ENCODE results near the gene CRYBG2.

The CRYBG2 gene

DNA sequence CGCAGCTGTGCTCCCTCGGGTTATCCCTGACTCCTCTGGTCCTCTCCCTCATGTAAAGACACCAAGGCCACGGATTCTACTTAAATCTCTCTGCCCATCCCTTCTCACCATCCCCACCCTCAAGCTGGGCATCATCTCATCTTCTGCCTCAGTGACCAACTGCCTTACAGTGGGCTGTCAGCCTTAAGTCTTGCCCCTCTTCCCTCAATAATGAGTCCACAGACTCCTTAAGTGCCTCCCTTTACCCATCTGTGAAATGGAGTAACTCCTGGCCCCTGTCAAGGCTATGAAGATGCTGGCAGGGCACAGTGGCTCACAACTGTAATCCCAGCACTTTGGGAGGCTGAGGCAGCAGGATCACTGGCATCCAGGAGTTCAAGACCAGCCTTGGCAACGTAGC lies 62.0 kb downstream of the CRYBG2 start:
- no peak for DNase-seq (ENCODE audit: low read depth)

DNA sequence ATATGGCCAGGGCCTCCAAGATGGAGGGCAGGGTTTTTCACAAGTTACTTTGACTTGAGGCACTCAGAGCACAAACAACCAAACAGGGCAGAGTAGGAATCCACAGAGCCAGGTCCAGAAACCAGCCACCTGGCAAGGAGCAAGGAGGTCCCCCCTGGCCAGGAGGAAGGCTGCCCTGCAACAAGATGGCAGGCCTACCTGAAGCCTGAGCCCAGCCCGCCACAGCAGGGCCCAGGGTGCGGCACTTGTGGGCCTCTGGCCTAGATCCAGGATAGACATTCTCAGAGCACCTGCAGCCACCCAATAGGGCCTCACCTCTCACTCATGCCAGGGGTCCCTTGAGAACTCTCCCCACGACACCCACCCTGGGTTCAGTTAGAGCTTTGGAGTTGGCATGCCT lies 62.5 kb downstream of the CRYBG2 start:
- DNase-seq (ENCODE audit: low read depth): no peak

DNA sequence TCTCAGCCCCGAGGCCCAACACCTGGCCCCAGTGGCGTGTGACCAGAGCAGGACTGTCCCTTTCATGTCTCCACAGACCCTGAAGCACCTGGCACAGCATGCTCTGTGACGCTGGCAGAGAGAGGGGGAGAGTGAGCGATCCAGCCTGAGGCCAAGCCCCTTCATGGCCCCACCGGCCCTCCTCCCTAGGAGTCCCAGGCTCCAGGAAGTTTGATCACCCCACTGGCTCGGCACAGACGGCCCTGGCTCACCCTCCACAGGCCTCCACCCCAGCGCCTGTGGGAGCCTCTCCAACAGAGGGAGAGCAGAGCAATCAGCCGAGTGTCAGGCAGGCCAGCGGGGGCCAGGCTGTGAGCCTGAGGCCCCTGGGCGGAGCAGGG lies 63.1 kb downstream of the CRYBG2 start:
- no peak for DNase-seq (ENCODE audit: low read depth)

DNA sequence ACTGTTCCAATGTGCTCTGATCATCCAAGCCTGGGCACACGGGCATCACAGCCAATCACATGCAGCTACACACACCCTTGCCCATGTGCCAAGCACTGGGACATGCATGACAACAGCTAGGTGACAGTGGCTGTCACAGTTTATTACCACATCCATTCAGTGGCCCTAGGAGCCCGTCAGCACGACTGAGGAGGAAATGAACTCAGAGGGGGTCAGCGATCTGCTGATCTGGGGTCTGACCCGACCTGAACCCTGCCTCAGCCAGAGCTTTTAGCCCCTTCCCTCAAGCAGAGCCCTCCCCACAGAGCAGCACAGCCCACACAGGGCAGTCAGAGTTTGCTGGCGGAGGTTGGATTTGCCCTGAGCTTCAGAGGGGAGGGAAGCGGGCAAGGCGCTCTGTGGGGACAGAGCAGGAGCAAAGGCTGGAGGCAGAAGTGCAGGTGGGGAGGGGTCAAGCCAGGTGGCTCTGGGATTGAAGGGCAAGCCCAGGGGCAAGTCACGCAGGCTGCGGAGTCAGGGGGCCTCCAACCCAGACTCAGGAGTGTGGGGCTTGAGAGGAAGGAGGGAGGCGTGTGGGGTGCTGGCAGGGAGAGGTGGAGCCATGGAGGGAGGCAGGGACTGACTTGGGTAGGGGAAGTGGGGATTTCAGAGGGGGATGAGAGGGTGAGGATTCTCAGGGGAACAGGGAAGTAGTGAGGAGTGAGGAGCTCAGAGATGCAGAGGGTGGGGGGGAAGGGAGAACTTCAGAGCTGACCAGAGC lies 63.6 kb downstream of the CRYBG2 start:
- DNase-seq (ENCODE audit: low read depth): no peak

DNA sequence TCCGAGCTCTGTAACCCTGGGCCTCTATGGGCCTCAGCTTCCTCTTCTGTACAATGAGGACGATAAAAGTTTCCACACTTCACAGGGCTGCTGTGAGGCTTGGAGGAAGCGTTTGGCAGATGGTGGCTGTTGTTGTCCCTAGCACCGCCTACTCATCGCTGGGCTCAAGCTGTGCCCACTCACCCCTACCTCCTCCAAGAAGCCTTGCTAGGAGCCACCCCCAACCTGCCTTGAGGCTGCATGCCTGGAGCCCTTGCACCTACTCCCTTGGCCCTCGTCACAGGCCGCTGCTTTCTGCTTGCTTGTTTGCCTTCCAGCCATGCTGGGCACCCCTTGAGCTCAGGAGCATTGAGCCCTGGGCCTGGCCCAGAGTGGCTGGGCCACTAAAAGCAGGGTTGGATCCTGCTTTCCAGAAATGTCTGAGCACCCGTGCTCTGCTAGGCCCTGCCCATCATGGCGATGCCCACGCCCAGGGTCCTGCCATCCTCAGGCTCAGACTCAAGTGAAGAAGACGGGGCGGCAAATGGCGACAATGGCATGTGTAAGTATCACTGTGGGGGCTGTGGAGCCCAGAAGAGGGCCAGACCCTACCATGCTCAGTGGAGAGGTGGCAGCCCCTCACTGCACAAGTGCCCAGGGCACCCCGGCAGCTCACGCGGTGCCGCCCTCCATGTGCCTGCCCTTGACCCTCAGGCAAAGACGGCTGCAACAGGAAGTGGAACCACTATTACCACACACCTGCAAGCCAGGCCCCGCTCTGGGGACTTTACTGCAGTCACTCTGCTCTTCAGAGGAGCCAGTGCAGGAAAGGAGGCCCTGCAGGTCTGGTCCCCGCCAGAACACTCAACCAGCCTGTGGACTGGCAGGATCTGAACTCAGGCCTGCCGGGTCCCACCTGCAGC lies 64.5 kb downstream of the CRYBG2 start:
- DNase-seq (ENCODE audit: low read depth): no peak

DNA sequence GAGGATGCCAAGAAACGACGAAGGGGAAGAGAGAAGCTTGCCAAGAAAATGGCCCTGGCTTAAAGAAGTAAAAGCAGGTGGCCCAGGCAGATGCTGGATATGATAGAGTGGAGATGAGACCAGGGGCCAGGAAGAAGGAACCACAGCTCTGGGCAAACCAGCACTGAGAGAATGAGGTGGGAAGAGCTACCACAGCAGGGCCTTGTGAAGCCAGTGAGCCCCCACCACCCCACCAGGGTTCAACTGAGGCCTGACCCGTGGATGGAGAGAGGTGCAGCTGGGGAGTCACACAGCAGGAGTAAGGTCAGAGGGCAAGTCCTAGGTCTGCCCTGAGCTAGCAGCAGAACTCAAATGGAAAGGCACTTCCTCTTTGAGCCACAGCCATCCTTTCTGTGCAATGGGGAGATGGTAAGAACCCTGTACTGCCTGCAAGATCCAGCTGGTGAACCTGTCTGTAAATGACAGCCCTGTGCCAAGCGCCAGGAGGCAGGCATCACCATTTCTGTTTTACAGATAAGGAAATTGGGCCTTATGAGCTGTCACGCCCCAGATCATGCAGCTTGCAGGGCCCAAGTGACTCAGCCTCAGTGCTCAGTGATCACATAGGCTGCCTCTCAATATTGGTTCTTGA lies 65.5 kb downstream of the CRYBG2 start:
- DNase-seq (ENCODE audit: low read depth): no peak

DNA sequence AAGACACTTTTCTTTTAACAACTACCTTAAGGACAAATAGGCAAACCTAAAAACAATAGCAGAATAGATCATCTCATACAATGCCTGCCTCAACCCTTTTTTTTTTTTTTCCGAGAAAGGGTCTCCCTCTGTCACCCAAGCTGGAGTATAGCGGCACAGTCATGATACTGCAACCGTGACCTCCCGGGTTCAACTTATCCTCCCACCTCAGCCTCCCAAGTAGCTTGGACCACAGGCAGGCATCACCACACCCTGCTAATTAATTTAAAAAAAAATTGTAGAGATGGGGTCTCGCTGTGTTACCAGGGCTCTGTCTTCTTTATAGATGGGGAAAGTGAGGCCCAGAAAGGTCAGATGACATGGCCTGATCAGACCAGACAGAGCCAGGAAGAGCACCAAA lies 66.1 kb downstream of the CRYBG2 start:
- no peak for DNase-seq (ENCODE audit: low read depth)

DNA sequence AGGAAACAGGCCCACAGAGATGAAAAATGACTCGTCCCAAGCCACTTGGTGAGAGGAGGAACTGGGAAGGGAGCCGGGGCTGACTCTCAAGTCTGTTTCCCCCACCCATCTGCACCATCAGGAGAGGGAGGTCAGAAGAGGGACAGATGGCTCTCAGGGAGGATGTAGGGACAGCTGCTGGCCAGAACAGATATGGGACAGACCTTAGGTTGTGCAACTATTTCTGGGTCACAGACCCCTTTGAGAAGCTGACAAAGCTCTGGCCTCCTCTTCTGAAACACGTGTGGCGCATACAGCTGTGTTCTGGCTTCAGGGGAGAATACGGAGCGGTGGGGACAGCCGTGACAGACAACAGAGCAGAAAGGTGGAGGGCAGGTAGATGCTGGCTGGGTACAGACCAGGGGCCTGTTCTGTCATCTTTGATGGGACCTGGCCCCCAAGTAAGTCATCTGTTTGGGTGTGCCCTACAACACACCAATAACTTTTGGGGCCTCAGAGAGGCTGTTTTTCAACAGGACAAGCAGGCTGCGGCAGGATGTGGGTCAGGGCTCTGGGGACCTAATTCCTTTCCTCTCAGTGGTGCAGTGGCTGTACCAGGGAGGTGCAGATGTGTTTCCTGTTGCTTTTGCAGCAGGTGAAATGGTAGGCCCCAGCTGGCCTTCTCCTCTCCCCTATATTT lies 66.8 kb downstream of the CRYBG2 start:
- DNase-seq (ENCODE audit: low read depth): no peak

DNA sequence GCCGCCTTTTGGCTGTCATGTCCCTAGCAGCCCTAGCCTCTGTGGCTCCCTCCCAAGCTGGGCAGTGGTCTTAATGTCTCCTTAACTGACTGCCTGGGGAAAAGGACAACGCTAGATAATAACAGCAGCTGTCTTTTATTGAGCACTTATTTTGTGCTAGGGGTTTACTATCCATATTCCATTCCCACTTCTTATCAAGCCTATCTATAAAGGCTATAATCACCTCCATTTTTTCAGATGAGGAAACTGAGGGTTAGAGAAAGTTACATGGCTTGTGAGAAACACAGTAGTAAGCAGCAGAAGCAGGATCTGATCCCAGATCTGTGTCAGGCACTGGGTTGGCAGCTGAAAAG lies 67.9 kb downstream of the CRYBG2 start:
- DNase-seq (ENCODE audit: low read depth): no peak

DNA sequence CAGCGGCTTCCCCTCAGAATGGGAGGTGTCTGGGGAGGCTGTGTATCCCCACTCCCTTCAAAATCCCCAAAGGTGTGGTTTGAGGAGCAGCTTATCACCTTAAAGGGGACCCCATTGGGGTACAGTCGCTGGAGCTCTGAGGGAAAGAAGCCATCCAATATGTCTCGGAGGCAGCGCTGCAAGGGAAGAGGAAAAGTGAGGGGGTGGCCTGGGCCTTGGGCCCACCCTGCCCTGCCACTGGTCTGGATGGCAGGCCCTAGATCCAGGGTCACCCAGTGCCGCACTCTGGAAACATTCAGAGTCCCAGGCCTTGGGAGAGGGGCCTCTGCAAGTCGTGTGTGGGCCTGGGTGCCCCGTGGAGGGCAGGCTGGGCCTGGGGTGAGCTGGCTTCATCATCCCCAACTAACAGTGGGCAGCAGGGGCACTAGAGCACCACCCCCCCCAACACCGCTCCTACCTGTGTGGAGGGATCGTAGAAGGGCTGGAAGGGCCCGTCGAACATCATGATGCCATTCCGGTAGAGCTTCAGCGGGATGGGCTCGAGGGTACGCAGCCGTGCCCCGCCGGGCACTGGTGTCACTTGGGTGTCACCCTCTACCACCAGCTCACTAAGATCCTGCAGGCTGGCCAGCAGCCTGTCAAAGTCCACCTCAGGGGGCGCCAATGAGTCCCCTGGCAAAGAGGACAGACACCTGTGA lies 68.4 kb downstream of the CRYBG2 start:
- DNase-seq (ENCODE audit: low read depth): no peak

DNA sequence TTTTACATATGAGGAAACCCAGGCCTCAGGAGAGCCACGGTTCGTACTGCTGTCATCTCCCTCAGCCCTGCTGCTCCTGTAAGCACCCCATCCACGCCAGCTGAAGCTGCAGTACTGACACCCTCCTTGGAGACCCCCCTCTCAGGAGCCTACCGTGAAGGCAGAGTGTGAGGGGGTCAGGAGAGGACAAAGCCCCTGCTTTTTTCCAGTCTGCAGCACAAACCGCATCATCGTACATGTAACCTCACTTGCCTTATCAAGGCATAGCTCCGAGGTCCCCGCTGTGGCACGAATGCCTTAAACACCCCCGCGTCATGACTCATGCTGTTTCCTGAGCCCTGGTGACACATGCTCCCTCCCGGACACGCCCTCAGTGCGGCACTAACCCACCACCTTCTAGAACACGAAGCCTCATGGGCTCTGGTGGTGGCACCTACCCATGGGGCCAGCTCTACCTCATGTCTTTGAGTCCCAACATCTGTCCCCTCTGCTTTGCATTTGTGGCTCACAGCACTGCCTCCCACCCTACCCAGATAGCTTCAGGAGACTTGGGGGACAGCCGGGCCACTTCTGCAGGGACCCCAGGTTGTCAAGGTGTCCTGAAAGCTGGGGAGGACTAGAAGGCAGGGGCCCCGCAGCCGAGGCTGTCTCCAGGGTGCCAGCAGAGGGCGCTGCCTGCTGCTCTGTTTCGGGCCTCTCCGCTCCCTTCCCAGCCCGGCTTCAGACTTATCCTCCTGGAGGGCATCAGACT lies 69.2 kb downstream of the CRYBG2 start:
- peak; percentile 93 for DNase-seq (ENCODE audit: low read depth)

DNA sequence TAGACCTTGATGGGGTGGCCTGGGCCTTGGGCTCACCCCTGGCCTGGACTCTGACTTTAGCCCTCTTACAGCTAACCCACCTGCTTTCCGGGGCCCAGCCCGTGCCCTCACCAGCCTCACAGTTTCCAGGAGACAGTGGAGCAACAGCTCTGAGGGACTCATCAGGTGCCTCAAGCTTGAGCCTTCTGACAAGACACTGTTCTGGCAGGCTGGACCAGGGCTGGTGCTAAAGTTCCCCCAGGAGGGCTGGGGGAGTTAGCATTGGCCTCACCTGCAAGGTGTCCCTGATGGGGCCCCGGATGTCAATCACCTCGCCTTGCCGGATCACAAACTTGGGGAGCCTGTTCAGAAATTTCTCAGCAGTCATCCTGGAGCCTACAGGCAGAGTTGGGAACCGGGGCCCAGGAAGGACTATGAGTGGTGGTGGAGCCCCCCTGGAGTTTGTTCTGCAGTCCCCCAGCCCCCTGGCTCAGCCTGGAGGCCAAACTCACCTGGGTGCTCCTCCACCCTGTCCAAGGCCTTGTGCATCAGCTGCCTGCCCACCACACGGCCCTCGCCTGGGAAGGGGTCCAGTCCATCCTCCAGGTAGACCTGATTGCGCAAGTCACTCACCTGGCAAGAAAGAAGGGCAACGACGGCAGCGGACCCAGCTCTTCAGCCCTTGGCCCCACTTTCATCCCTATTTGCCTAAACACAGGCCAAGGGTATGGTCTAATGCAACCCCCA lies 69.9 kb downstream of the CRYBG2 start:
- DNase-seq (ENCODE audit: low read depth): no peak

DNA sequence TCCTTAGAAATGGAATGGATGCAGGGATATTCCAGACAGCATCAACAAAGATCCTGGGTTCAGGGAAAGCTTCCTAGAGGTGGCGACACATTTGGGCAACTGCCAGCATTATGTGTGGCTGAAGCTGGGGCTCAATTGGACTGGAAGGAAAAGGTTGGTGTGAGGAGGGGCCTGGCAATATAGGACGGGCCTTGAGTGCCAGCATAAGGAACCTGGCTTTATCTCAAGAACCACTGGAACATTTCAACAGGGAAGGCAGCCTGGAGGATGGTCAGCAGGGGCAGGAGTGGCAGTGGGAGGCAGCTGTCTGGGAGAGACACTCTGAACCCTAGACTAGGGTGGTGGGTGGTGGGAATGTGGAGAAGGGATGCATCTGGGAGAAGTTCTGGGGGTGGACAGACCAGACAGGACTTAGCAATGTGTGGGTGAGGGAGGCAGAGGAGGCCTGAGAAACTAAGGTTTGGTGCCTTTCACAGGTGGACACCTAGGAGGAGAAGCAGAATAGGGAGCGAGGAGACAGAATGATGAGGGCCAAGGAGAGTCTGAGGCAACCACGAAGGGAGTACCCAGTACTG lies 70.6 kb downstream of the CRYBG2 start:
- no peak for DNase-seq (ENCODE audit: low read depth)

DNA sequence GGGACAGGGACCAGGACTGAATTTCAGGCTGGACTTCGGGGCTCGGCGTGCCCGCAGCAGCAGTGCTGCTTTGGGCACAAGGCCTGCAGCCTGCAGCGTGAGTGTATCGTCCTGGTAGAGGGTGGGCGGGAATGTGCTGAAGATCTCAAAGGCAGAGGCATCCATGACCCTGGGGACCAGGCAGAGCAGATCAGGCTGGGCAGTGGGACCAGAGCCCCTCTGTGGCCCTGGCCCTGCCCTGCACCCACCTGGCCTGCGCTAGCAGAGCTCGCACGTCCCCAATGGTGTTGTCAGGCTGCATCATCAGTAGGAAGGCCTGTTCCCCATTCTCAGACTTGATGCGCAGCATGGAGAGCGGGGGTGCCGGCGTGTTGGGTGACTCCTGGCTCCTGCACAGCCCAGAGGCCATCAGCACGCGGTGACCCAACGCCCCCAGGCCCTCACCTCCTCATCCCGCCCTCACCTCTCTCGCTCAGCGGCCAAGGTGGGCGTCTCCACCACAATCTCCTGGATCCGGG lies 71.5 kb downstream of the CRYBG2 start:
- no peak for DNase-seq (ENCODE audit: low read depth)

DNA sequence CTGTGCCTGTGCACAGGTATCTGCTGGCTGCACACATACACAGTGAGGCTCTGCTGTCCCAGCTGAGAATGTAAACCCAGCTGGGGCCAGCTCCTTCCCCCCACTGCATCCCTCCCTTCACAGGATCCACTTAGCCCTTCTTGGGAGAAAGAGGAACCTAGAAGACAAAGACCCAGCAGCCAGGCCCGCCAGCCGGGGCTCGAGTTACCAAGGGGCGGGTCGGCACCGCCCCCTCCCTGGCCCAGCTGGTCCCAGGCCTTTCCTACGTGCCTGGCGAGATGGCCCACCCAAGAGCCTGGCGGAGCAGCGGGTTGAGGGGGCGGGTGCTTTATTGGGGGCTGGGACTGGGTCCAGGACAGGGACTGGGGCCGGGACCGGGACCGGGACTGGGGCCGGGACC lies 72.0 kb downstream of the CRYBG2 start:
- DNase-seq (ENCODE audit: low read depth): no peak

DNA sequence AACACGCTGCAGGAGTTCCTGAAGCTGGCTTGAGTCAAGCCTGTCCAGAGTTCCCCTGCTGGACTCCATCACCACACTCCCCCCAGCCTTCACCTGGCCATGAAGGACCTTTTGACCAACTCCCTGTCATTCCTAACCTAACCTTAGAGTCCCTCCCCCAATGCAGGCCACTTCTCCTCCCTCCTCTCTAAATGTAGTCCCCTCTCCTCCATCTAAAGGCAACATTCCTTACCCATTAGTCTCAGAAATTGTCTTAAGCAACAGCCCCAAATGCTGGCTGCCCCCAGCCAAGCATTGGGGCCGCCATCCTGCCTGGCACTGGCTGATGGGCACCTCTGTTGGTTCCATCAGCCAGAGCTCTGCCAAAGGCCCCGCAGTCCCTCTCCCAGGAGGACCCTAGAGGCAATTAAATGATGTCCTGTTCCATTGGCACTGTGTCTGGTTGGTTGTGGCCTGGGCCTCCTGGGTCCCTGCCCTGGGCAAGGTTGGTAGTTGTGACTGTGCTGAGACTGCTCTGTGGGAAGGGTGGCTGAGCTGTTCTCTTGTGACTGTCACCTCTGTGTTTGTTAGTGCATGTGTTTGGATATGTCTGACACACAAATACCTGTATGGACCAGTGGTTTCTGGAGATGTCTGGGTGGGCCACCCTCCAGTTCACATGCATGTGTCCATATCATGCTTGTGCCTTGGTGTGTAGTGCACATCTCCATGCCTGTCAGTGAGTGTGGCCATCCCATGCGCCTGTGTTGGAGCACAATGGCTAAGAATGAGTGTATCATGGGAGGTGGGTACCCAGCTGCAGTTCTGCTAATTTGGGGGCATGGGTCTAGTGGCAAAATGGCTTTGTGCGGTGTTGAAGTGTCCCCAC lies 72.6 kb downstream of the CRYBG2 start:
- DNase-seq (ENCODE audit: low read depth): no peak

DNA sequence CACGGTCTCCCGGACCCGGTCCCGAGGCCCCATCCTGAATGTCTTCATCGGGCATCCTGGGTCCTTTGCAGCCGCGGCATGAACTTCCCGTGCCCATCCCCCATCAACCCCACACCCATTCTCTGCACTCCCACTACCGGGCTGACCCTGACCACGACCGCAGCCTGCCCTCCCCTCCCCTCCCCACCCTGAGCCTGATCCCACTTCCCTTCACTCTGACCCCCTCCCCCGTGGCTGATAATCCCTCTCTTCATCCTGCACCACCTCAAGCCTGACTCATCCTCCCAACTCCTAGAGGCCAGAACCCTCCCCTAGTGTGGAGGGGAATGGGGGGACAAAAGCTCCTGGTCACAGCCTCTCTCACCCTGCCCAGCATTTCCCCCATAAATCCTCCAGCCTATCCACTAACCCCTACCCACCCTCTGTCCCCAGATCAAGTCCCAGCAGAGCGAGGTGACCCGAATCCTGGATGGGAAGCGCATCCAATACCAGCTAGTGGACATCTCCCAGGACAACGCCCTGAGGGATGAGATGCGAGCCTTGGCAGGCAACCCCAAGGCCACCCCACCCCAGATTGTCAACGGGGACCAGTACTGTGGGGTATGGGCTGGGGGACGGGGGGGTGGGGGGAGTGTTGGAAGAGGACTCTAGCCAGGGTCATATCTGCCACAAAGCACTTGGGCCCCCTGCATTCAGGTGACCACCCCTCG lies 73.4 kb downstream of the CRYBG2 start:
- DNase-seq (ENCODE audit: low read depth): no peak
